Effector memory CD8-positive, alpha-beta T cell (primary cell): ENCODE data around the gene TPST1.
"Not testable (repeated sequence)": the region's sequence is repeated elsewhere in the genome, so short reads cannot be mapped to it uniquely, and the experiment has no call there.

Experiments
- ATAC-seq: fragments of 150-1000 bp; cut with Tn5 transposase; replicated peaks from 2 replicates; pipeline ENCODE4 v1.10.0; 2021; ENCODE audit warnings: mild to moderate bottlenecking, moderate library complexity
- DNase-seq, 3 experiments: peaks; one replicate each; pipeline ENCODE4 v3.0.0; 2021
- H3K27ac Mint-ChIP-seq, 2 donors: one replicate each; pipeline ENCODE4 v1.8.0; 2022; ENCODE audit warnings: mild to moderate bottlenecking in 2 of 2, mixed read lengths in 2 of 2, moderate library complexity in 2 of 2
- H3K27me3 Mint-ChIP-seq, 2 donors: one replicate each; pipeline ENCODE4 v1.8.0; 2022; ENCODE audit warnings: mixed read lengths in 2 of 2
- H3K36me3 Mint-ChIP-seq: one replicate; pipeline ENCODE4 v1.8.0; 2022; ENCODE audit warnings: mild to moderate bottlenecking, moderate library complexity, mixed read lengths; ENCODE audit not compliant: insufficient read depth
- H3K4me1 Mint-ChIP-seq, 2 donors: one replicate each; pipeline ENCODE4 v1.8.0; 2022; ENCODE audit warnings: low read depth in 2 of 2, mixed read lengths in 2 of 2
- H3K4me3 Mint-ChIP-seq, 2 donors: one replicate each; pipeline ENCODE4 v1.8.0; 2022; ENCODE audit warnings: mild to moderate bottlenecking in 2 of 2, mixed read lengths in 2 of 2, moderate library complexity in 2 of 2
- H3K9me3 Mint-ChIP-seq, 2 donors: one replicate each; pipeline ENCODE4 v1.8.0; 2022; ENCODE audit warnings: mixed read lengths in 2 of 2

The TPST1 gene

GRCh38 chr7:66321283-66321682 is 116.1 kb downstream of the TPST1 start:
- no peak for ATAC-seq
- H3K4me1 Mint-ChIP-seq, result no peaks in the 10 kb centered on the region
- no peak for DNase-seq
- no peaks in the 10 kb centered on the region for H3K9me3 Mint-ChIP-seq
- H3K4me3 Mint-ChIP-seq, result no peak overlapping the region
- H3K27me3 Mint-ChIP-seq, result peaks cover 0 to 7% of the 10 kb centered on the region in 2 donors
- H3K27ac Mint-ChIP-seq, result no peak overlapping the region
- no peaks in the 10 kb centered on the region for H3K36me3 Mint-ChIP-seq

- Mint-ChIP-seq H3K4me3 (no peak overlapping the region), H3K4me1 (no peaks in the 10 kb centered on the region), H3K27me3 (peaks cover 0 to 13% of the 10 kb centered on the region in 2 donors), H3K36me3 (no peaks in the 10 kb centered on the region), H3K9me3 (no peaks in the 10 kb centered on the region), H3K27ac (no peak overlapping the region)
- DNase-seq, result no peak
- no peak for ATAC-seq
Observed at GRCh38 chr7:66323114-66323796, 118.1 kb downstream of the TPST1 start.

GRCh38 chr7:66324985-66325384 is 119.9 kb downstream of the TPST1 start:
- not testable (repeated sequence) for DNase-seq, H3K9me3 Mint-ChIP-seq, H3K4me3 Mint-ChIP-seq, H3K36me3 Mint-ChIP-seq, H3K4me1 Mint-ChIP-seq, H3K27me3 Mint-ChIP-seq, ATAC-seq, H3K27ac Mint-ChIP-seq

- H3K9me3 Mint-ChIP-seq, result no peaks in the 10 kb centered on the region
- peaks cover 0 to 6% of the 10 kb centered on the region in 2 donors for H3K27me3 Mint-ChIP-seq
- no peaks in the 10 kb centered on the region for H3K36me3 Mint-ChIP-seq
- no peaks in the 10 kb centered on the region for H3K4me1 Mint-ChIP-seq
- ATAC-seq (no peak), DNase-seq (no peak)
- H3K4me3 Mint-ChIP-seq, result no peak overlapping the region
- no peak overlapping the region for H3K27ac Mint-ChIP-seq
Observed at GRCh38 chr7:66326501-66327215, 121.5 kb downstream of the TPST1 start.

- no peaks in the 10 kb centered on the region for H3K36me3 Mint-ChIP-seq
- H3K4me1 Mint-ChIP-seq, result no peaks in the 10 kb centered on the region
- DNase-seq (no peak), ATAC-seq (no peak)
- H3K27me3 Mint-ChIP-seq, result peaks cover 10 to 25% of the 10 kb centered on the region in 2 donors
- no peak overlapping the region for H3K4me3 Mint-ChIP-seq
- peaks cover 0 to 2% of the 10 kb centered on the region in 2 donors for H3K9me3 Mint-ChIP-seq
- H3K27ac Mint-ChIP-seq, result no peak overlapping the region
Observed at GRCh38 chr7:66330961-66331360, 125.8 kb downstream of the TPST1 start.

GRCh38 chr7:66331883-66332282 is 126.7 kb downstream of the TPST1 start:
- ATAC-seq (no peak), DNase-seq (no peak)
- Mint-ChIP-seq H3K36me3 (no peaks in the 10 kb centered on the region), H3K9me3 (peaks cover 8 to 9% of the 10 kb centered on the region in 2 donors), H3K4me3 (no peak overlapping the region), H3K27ac (no peak overlapping the region), H3K27me3 (peaks cover 19% of the 10 kb centered on the region in 2 donors), H3K4me1 (no peaks in the 10 kb centered on the region)

GRCh38 chr7:66333443-66333842 is 128.3 kb downstream of the TPST1 start:
- no peak for ATAC-seq
- H3K27ac Mint-ChIP-seq, result no peak overlapping the region
- peaks cover 19 to 20% of the 10 kb centered on the region in 2 donors for H3K27me3 Mint-ChIP-seq
- H3K4me1 Mint-ChIP-seq, result no peaks in the 10 kb centered on the region
- H3K36me3 Mint-ChIP-seq, result no peaks in the 10 kb centered on the region
- H3K4me3 Mint-ChIP-seq, result no peak overlapping the region
- no peak for DNase-seq
- peaks cover 11 to 21% of the 10 kb centered on the region in 2 donors for H3K9me3 Mint-ChIP-seq

GRCh38 chr7:66335318-66335717 is 130.2 kb downstream of the TPST1 start:
- ATAC-seq (no peak), DNase-seq (no peak)
- Mint-ChIP-seq H3K27ac (no peak overlapping the region), H3K4me3 (no peak overlapping the region), H3K27me3 (peaks cover 19 to 20% of the 10 kb centered on the region in 2 donors), H3K4me1 (no peaks in the 10 kb centered on the region), H3K36me3 (no peaks in the 10 kb centered on the region), H3K9me3 (peaks cover 11 to 21% of the 10 kb centered on the region in 2 donors)

GRCh38 chr7:66336760-66337159 is 131.6 kb downstream of the TPST1 start:
- Mint-ChIP-seq H3K27ac (no peak overlapping the region), H3K36me3 (no peaks in the 10 kb centered on the region), H3K27me3 (peaks cover 19 to 20% of the 10 kb centered on the region in 2 donors), H3K4me3 (no peak overlapping the region), H3K4me1 (no peaks in the 10 kb centered on the region), H3K9me3 (peaks cover 11 to 21% of the 10 kb centered on the region in 2 donors)
- no peak for ATAC-seq
- no peak for DNase-seq

- Mint-ChIP-seq H3K27ac (no peak overlapping the region), H3K9me3 (peaks cover 11 to 21% of the 10 kb centered on the region in 2 donors), H3K36me3 (no peaks in the 10 kb centered on the region), H3K4me3 (no peak overlapping the region), H3K27me3 (peaks cover under 1 to 12% of the 10 kb centered on the region in 2 donors), H3K4me1 (no peaks in the 10 kb centered on the region)
- DNase-seq, result no peak
- no peak for ATAC-seq
Observed at GRCh38 chr7:66339141-66339540, 134.0 kb downstream of the TPST1 start.

GRCh38 chr7:66344166-66344565 is 139.0 kb downstream of the TPST1 start:
- no peak for DNase-seq

GRCh38 chr7:66348531-66348930 is 143.4 kb downstream of the TPST1 start:
- Mint-ChIP-seq H3K9me3 (no peaks in the 10 kb centered on the region), H3K4me1 (peaks cover 0 to 1% of the 10 kb centered on the region in 2 donors), H3K27ac (no peak overlapping the region), H3K27me3 (peaks cover 12 to 24% of the 10 kb centered on the region in 2 donors), H3K4me3 (no peak overlapping the region), H3K36me3 (no peaks in the 10 kb centered on the region)
- ATAC-seq (no peak), DNase-seq (no peak)

More at GRCh38 chr7:66344166-66344565, 139.0 kb downstream of the TPST1 start:
- Mint-ChIP-seq H3K9me3 (no peaks in the 10 kb centered on the region), H3K4me1 (no peaks in the 10 kb centered on the region), H3K4me3 (no peak overlapping the region), H3K27ac (no peak overlapping the region), H3K36me3 (no peaks in the 10 kb centered on the region), H3K27me3 (peaks cover 0 to 7% of the 10 kb centered on the region in 2 donors)
- no peak for ATAC-seq

- peaks cover 16 to 24% of the 10 kb centered on the region in 2 donors for H3K27me3 Mint-ChIP-seq
Observed at GRCh38 chr7:66348959-66349358, 143.8 kb downstream of the TPST1 start.

GRCh38 chr7:66352071-66352470 is 146.9 kb downstream of the TPST1 start:
- H3K9me3 Mint-ChIP-seq, result no peaks in the 10 kb centered on the region
- ATAC-seq (no peak), DNase-seq (no peak)
- no peaks in the 10 kb centered on the region for H3K36me3 Mint-ChIP-seq
- H3K4me3 Mint-ChIP-seq, result no peak overlapping the region
- H3K27me3 Mint-ChIP-seq, result peaks cover 18 to 24% of the 10 kb centered on the region in 2 donors
- H3K27ac Mint-ChIP-seq, result no peak overlapping the region
- peaks cover 0 to 1% of the 10 kb centered on the region in 2 donors for H3K4me1 Mint-ChIP-seq

More at GRCh38 chr7:66348959-66349358, 143.8 kb downstream of the TPST1 start:
- DNase-seq (no peak), ATAC-seq (no peak)
- H3K27ac Mint-ChIP-seq, result no peak overlapping the region
- H3K36me3 Mint-ChIP-seq, result no peaks in the 10 kb centered on the region
- peaks cover 0 to 1% of the 10 kb centered on the region in 2 donors for H3K4me1 Mint-ChIP-seq
- H3K4me3 Mint-ChIP-seq, result no peak overlapping the region
- H3K9me3 Mint-ChIP-seq, result no peaks in the 10 kb centered on the region
